HG03575 (cell line): ENCODE measurements around the gene TRIM66.

Source experiments
- ATAC-seq: cut with Tn5 transposase; IDR thresholded peaks from one replicate; pipeline ENCODE4 v1.9.1; 2021; ENCODE audit not compliant: unreplicated experiment, insufficient number of reproducible peaks, low FRiP score; ENCODE audit errors: extremely low read depth

TRIM66 gene

DNA sequence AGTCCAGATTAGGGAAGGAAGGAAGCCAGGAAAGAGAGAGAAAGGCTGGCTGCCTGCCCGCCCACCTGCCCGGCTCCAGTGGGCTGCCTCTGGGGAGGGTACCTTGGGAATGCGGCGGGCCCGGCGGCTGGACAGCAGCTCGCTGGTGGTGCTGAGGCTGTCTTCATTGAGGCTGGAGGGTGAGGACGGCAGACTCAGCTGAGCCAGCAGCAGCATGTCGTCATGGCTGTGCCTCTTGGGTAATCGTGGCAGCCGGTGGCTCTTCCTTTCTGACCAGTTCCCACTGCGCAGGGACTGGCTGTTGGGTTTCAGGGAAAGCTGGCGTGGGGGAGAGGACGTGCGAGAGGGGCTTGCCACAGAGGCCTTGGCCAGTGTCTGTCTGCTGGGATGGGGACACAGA lies 33.0 kb upstream of the TRIM66 start:
- no peak for ATAC-seq

DNA sequence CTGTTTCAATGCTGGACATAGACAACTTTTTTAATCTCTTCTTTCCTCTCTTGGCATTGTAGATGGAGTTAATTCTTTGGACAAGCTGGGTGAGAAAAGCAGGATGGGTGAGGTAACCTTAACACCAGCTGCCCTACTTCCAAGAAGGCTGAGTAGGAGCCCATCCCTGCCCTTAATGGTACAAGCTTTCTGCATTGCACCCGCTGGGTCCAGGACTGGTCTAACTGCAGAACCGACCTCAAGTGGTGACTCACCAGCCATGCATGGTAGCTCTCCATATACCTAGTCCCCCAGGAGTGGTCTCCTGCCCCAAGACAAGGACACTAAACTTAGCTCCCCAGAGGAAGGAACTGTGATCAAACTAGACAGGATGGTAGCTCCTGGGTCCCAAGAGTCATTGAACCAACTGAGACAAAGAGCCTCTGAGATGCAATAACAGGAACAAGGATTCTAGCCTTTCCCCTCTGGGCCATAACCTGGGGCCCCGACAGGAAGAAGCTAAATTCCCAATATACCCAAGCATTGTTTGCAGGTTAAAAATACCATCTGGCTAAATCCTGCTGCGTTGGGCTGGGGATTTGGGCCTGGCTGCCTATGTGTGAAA lies 32.3 kb upstream of the TRIM66 start:
- ATAC-seq: no peak

DNA sequence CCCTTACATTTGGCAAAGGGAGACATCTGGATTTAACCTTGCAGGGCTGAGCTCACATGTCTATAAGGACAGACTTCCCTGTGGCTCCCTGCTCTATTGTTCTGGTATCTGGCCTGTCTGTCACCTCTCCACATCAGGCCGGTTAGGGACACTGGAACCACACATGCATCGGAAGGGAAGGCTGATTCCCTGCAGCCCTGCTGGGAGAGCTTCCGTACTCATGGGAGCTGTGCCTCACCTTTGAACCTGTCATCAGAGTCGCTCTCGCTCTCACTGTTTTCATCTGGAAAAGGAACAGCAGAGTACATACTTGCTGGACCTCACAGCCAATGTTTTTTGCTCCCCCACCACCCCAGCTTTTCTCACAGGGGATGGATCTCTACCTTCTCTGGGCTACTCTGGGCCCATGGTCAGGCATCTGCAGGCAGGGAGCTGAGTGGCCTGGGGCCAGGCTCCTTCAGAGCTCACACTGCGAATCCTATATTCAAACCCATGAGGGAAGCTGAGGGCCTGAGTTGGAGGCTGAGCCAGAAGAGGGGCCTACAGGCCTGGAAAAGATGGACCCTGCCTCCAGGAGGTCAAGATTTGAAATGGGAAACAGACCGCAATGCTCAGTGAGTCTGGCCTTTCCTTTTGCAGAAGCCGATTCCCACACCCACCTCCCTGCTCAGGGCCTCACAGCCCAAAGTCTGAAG lies 31.4 kb upstream of the TRIM66 start:
- no peak for ATAC-seq

DNA sequence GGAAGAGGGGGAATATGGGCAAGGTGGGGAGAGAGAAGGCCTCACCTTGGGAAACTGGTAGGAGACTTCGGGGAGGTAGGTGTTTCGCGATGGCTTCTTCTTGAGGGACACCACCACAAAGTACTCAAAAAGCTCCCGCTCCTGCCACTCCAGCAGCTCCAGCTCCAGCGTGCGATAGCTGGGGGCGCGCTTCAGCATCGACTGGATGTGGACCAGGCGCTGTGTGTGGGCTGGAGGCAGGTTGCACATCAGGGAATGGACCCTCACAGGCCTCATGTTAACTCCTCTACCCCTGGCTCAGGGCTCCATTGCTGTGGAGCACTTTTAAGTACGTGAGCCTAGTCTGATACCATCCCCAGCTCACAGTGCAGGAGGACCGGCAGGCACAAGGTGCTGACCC lies 30.0 kb upstream of the TRIM66 start:
- ATAC-seq: no peak

DNA sequence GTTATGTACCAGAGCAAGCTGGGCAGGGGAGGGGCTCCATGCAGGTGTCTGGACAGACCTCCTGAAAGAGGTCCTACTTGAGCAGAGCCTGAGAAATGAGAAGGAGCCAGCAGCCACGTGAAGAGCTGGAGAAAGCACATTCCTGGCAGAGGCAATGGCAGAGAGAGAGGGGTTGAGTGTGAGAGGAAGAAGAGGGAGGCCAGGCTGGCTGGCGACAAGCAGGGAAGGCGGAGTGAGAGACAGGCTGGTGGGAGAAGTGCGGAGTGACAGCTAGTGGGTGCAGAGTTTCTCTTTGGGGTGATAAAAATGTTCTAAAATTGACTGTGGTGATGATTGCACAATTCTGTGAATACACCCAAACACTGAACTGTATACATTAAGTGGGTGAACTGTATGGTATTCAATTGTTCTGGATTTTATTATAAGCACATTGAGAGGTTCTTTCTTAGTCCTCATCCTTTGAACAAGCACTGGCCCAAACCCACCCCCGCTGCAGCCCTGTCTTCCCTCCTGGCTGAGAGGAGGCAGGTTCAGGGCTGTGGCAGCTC lies 29.5 kb upstream of the TRIM66 start:
- ATAC-seq: no peak

DNA sequence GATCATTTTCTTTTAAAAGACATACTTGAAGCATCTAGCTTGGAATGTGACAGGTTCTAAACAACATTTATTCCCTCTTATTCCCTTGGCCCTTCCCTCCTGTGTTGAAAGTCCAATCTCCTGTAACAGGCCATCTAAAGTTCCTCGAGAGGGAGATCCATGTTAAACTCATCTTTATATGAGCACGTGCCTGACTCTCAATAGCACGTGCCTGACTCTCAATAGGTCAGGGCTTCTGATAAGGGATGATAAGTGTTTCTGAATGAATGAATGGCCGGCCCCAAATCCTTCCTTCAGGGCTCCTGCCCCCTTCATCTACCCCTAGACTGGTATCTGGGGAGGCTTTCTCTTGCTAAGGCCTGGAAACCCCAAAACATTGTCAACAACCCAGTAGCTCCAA lies 27.3 kb upstream of the TRIM66 start:
- ATAC-seq: no peak

DNA sequence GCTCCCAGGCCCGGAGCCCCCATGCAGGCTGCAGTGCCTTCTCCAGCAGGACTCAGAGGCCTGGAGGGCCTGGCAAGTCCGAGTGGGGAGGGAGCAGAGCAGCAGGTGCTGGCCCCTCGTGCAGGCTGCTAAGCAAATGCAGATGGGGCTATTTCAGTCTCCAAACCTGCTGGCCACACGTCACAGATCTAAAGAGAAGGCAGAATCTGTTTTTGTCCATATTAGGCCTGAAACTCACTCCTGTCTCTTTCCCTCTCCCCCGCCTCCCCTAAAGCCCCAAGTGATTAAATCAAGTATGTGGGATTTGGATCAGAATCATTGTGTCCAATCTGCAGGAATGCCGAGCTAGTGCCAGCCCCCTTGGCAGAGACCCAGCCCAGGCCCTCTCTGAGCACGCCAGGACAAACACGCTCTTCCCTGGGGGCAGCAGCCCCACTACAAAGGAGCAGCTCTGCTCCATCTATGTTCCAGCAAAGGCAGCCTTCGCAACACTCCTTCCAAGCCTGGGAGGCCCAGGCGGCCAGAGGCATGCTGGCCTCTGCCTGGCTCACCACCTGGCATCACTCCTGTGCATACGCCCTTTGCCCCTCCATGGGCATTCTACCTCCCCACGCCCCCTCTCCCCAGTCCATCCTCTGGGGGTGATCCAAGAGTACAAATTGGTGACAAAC lies 26.7 kb upstream of the TRIM66 start:
- ATAC-seq: no peak

DNA sequence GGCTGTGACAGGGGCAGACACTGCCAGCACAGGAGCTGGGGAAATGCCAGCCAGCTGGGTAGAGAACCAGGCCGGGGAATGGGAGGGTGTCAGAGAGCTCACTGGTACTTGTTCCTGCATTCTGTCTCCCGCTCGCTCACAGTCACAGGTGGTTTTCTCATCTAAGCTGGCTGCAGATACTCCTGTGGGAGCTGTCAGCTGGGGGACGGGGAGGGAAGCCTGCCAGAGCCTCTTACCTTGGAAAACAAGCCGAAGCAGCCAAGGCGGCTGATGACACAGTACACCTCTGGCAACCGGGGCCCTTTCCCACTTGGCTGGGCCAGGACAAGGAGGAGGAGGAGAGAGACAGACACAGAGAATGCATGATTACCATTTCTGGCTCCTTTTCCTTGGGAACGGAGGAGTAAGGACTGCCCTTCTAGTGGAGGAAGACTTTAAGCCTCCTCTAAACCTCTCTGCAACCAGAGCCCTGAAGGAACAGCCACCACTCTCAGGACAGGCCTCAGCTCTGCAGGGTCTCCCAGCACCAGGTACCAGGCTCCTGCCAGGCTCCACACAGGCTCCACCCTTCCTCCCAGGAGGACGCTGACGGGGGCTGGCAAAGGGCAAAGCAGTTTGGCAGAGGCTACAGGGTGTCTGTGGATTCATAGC lies 25.2 kb upstream of the TRIM66 start:
- no peak for ATAC-seq

DNA sequence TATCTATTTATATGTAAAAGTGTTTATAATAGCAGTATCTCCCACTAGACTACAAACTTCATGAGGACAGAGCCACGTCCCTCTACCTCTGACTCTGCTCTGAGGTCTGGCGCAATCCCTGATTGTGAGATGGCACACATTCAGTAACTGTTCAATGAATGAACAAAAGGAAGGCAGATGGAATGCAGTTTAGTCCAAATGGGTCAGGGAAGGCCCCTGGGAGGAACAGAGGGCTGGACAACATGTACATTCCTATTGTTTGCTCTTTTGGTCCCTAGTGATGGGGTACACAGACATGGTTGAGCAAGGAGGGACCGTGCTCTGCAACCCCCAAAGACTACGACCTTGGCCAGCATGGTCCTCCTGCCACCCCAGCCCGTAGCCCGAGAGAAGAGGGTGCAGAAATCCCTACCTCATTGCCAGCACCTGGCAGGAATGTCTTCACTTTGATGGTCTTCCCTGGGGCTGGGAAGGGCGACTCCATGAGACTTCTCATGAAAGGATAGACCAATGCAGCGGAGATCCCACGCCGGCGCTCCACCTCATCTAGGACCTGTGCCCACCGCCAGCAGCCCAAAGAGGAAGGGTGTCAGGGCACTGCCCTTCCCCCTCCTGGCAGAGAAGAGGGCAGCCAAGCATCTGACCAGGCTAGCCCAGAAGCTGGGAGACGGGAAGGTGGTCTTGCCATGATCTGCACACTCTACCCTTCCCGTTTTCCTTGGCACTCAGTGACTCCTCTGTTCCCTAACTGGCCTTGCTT lies 24.4 kb upstream of the TRIM66 start:
- no peak for ATAC-seq

DNA sequence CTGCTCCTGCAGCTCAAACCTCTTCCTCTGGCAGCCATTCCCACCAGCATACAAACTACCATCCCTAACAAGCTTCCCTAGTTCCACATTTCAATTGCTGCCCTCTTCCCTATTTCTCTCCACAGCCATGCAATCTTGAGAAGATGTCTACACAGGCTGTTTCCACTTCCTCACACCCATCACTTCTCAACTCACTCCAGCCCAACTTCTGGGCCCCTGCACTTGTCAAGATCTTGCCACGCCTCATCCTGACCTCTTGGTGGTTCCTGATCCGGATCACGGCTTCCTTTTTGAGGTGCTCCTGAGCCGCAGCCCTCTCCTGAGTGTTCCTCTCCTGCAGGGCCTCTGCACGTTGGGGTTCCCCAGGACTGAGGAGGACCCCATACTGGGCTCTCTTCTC lies 22.7 kb upstream of the TRIM66 start:
- no peak for ATAC-seq

DNA sequence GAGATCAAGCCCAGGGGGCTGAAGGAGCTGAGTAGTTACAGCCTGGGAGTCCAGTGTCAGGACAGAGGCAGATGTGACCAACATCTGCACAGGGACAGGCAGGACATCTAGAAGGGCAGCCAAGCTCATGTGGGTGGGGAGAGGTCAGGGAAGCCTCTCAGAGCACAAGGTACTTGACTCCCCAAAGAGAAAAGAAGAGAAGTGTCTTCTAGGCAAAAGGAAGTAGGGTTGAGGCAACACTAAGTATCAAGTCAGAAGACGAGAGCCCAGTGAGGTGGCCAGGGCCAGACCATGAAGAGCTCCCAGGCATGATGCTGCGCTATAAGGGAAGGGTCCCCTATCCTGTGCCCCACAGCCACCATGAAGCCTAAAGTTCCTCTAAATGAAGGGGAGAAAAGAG lies 21.7 kb upstream of the TRIM66 start:
- no peak for ATAC-seq

DNA sequence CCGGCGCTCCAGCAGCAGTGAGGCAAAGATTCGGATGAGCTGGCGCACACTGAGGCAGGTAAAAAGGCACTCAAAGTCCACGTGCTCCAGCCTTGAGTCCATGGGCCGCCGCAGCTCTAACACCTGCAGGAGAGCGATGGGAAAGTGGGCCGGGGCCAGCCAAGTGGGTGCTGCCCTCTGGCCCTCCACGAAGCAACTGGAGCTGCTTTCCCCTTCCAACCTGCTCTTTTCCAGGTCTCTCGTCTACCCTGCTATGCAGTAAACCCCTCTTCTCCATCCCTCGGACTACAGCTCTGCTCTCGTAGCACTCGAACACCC lies 20.1 kb upstream of the TRIM66 start:
- ATAC-seq: no peak

DNA sequence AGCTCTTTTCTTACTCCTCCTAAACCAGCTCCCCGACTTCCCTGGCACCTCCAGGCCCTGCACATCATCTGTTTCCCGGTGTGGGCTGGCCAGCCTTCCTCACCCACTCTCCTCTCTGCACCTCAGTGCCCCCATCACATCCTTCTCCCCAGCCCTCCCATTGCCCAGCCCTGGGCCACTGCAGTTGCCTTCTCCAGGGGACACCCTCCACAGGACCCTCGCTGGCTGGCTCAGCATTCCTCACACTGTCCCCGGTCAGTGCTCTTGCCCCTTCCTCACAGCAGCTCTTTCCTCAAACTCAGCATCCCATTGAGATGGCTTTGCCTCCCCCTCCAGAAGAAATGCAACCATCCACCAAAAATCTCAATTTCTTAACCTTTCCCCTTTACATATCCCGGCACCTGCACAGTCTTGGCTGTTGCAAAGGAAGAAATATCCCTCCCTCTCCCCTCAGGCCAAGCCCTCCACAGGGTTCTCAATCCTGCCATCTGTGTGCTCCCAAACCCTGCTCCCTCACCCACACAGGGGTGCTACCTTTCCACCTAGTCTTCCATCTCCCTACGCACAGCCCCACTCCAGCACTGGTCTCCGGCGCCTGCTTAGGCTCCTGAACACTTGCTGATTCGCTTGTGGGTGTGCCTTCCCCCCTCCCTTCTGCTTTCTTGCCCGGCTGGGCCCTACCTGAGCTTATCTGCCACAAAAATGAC lies 19.6 kb upstream of the TRIM66 start:
- ATAC-seq: no peak

DNA sequence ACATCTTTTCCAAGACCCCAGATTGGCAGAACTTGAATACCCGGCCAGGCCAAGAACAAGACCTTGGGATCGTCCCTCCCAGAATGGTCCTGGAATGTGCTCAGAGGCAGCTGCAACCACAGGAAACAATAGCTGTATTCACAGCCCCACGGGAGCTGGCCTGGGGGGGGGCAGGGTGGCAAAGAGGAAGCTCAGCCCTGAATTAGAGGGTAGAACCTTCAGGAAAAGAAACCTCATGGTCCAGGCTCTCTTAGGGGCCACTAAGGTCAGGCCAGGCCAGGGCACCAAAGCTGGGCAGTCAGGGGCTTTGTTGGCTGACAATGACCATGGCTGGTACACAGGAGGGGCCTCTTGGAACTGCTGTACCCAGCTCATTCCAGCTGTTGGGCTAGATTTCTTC lies 17.4 kb upstream of the TRIM66 start:
- no peak for ATAC-seq

DNA sequence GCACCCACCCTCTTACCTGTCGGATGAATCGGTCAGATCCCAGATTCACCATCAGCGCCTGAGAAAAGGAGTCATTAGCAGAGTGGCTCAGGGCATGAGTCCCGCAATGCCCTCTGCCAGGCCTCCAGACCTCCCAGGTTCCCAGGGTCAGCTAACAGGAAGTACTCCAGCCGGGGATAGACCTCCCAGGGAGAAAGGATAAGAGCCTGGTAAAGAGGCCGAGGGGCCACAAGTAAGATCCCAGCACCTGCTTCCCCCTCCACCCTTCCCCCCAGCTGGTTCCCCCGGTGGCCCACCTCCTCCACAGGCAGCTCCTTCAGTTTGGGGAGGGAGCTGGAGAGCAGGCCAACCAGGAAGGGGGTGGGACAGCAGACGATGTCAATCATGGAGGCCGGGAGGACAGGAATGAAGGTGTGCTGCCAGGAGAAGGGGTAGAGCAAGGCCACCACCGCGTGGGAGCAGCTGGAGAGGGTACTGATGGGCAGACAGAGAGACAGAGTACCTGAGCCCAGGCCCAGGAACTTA lies 16.5 kb upstream of the TRIM66 start:
- ATAC-seq: no peak

DNA sequence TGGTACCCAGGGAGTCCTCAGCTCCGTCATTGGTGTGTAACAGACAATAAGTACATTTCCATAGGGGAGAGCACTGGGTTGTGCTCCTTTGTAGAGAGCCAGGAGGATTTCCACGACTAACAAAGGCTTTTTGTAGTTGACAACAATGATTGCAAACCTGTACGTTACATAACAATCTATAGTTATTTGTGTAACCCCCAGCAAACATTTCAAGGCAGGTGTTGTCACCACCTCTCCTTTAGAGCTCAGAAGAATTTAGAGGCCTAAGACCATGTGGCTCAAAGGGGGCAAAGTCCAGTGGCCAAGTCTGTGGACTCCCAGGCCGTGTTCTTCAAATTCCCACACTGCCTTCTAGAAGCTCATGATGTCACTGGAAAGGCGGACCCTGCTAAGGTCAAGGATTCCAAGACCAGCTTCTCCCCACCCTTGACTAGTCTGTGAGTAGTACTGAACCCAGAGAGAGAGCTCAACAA lies 15.9 kb upstream of the TRIM66 start:
- no peak for ATAC-seq

DNA sequence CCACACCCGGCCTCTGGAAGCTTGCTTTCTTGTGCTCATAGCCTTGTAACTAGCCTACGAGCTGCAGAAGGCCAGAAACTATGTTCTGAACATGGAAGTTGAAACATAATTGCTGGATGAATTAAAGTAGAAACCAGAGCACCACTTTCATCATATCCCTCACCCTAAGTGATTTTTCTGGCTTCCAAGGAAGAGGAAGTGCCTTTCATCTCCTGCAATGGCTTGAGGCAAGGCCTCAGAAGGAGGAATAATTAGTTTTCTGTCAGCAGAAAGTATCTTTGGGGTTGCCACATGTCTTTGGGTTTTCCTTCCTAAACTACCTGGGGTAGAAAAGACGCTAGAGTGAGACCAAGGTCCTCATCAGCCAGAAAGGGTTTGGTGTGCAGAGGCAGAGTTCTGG lies 14.6 kb upstream of the TRIM66 start:
- ATAC-seq: no peak

DNA sequence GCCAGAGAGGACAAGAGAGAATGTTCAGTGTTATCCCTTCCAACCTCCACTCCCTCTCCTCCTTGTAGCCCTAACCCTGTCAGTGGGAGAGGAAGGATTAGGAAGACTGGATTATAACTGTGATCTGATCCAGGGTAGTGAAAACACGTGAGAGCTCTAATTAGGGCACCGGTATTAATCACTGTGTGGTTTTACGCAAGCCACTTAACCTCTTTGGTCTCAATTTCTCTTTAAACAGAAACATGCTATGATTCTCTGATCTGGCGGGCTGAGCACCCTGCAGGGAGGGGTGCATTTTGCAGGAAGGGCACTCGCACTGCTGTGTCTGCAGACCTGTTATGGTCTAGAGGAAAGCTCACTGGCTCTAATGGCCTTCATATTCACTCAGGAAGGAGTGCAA lies 11.7 kb upstream of the TRIM66 start:
- ATAC-seq: no peak
